ENCODE data around the gene ADCY10. TPM values are rescaled to one million over a fixed set of nuclear protein-coding genes. Genes with fewer than 3 reads are reported as not detected.

Gene ADCY10
- polyA plus RNA-seq, 1 experiment = 0.01 TPM

GRCh38 chr1:167927046-167927754 is 13.3 kb upstream of the ADCY10 start:
- Histone ChIP-seq H3K27me3 (ENCODE audit: control insufficient read depth, insufficient read depth, low read length) (no peaks in the 10 kb centered on the region), H3K27ac (ENCODE audit: low read depth, low read length) (no peak overlapping the region), H3K4me3 (ENCODE audit: low read depth, low read length) (no peak overlapping the region), H3K9me3 (ENCODE audit: control insufficient read depth, insufficient read depth, low read length) (no peaks in the 10 kb centered on the region)
- DNase-seq (ENCODE audit: low read depth, low spot score) = no peak
- TF ChIP-seq CTCF (IDR thresholded peaks at IDR 0.05; ENCODE audit: low read depth, low read length) = no peak
- ChIA-PET POLR2A (interaction anchor here (1.5 kb wide), 1 partner anchor 9 kb away, joined by 4 read pairs; the partner anchor contains the start of gene DCAF6), CTCF (interaction anchor here (0.6 kb wide), 1 partner anchor 211 kb away, joined by 3 read pairs; no protein-coding TSS in a partner anchor)

- Histone ChIP-seq H3K4me3 (ENCODE audit: low read depth, low read length) (no peak overlapping the region), H3K27me3 (ENCODE audit: control insufficient read depth, insufficient read depth, low read length) (no peaks in the 10 kb centered on the region), H3K9me3 (ENCODE audit: control insufficient read depth, insufficient read depth, low read length) (no peaks in the 10 kb centered on the region), H3K27ac (ENCODE audit: low read depth, low read length) (no peak overlapping the region)
- TF ChIP-seq CTCF (IDR thresholded peaks at IDR 0.05; ENCODE audit: low read depth, low read length) = no peak
- CTCF ChIA-PET = no interaction called here
- POLR2A ChIA-PET = interaction anchor here (1.5 kb wide), 1 partner anchor 10 kb away, joined by 4 read pairs; the partner anchor contains the start of gene DCAF6
- DNase-seq (ENCODE audit: low read depth, low spot score) = no peak
Measured at GRCh38 chr1:167926486-167926997, 12.6 kb upstream of the ADCY10 start.

GRCh38 chr1:167924543-167925231 is 10.8 kb upstream of the ADCY10 start:
- CTCF ChIA-PET = interaction anchor here (0.6 kb wide), 1 partner anchor 121 kb away, joined by 5 read pairs; no protein-coding TSS in a partner anchor
- no peak for DNase-seq (ENCODE audit: low read depth, low spot score)
- POLR2A ChIA-PET = no interaction called here
- Histone ChIP-seq H3K9me3 (ENCODE audit: control insufficient read depth, insufficient read depth, low read length) (no peaks in the 10 kb centered on the region), H3K4me3 (ENCODE audit: low read depth, low read length) (no peak overlapping the region), H3K27me3 (ENCODE audit: control insufficient read depth, insufficient read depth, low read length) (no peaks in the 10 kb centered on the region), H3K27ac (ENCODE audit: low read depth, low read length) (no peak overlapping the region)
- no peak for TF ChIP-seq CTCF (IDR thresholded peaks at IDR 0.05; ENCODE audit: low read depth, low read length)

- ChIA-PET POLR2A (no interaction called here), CTCF (interaction anchor here (0.6 kb wide), 1 partner anchor 120 kb away, joined by 5 read pairs; no protein-coding TSS in a partner anchor)
- no peak for DNase-seq (ENCODE audit: low read depth, low spot score)
- H3K27ac ChIP-seq (ENCODE audit: low read depth, low read length) = no peak overlapping the region
- H3K4me3 ChIP-seq (ENCODE audit: low read depth, low read length) = no peak overlapping the region
- H3K9me3 ChIP-seq (ENCODE audit: control insufficient read depth, insufficient read depth, low read length) = no peaks in the 10 kb centered on the region
- TF ChIP-seq CTCF (IDR thresholded peaks at IDR 0.05; ENCODE audit: low read depth, low read length) = no peak
- H3K27me3 ChIP-seq (ENCODE audit: control insufficient read depth, insufficient read depth, low read length) = no peaks in the 10 kb centered on the region
Measured at GRCh38 chr1:167924102-167924501, 10.2 kb upstream of the ADCY10 start.

Measured in AG04450 (cell line).